Osteocyte (in vitro differentiated cells): Measurements from ENCODE around the gene CCNI. TPM values are rescaled to one million over a fixed set of nuclear protein-coding genes. Genes with fewer than 3 reads are reported as not detected.

Experiments used
- DNase-seq: peaks from one replicate; pipeline ENCODE4 v3.0.0; 2021; ENCODE audit warnings: mixed read lengths; ENCODE audit not compliant: unreplicated experiment; ENCODE audit errors: extremely low spot score
- H3K27ac Mint-ChIP-seq: one replicate; pipeline ENCODE4 v1.8.0; 2021; ENCODE audit warnings: mild to moderate bottlenecking, mixed read lengths; ENCODE audit not compliant: unreplicated experiment
- H3K27me3 Mint-ChIP-seq: one replicate; pipeline ENCODE4 v1.8.0; 2021; ENCODE audit warnings: mixed read lengths; ENCODE audit not compliant: unreplicated experiment
- H3K36me3 Mint-ChIP-seq: one replicate; pipeline ENCODE4 v1.8.0; 2021; ENCODE audit warnings: mixed read lengths; ENCODE audit not compliant: unreplicated experiment
- H3K4me1 Mint-ChIP-seq: one replicate; pipeline ENCODE4 v1.8.0; 2021; ENCODE audit warnings: mixed read lengths; ENCODE audit not compliant: unreplicated experiment
- H3K4me3 Mint-ChIP-seq: one replicate; pipeline ENCODE4 v1.8.0; 2021; ENCODE audit warnings: mild to moderate bottlenecking, moderate library complexity, mixed read lengths; ENCODE audit not compliant: unreplicated experiment
- H3K9me3 Mint-ChIP-seq: one replicate; pipeline ENCODE4 v1.8.0; 2021; ENCODE audit warnings: mixed read lengths; ENCODE audit not compliant: unreplicated experiment
- total RNA-seq: library from RNA; stranded (reverse); gene quantifications from 2 replicates; pipeline ENCODE4 v1.2.1, GENCODE V29; 2021
- TF ChIP-seq, protein P1 (sequence below): fragments of 200-600 bp; sonication (generic); IDR thresholded peaks from 2 replicates; pipeline ENCODE4 v1.5.0; 2021; ENCODE audit warnings: antibody characterized with exemption, mild to moderate bottlenecking, moderate library complexity

CCNI gene
- total RNA-seq, 1 donor from 2014 or later = 329 TPM

- no peak overlapping the region for H3K4me3 Mint-ChIP-seq
- H3K4me1 Mint-ChIP-seq = peaks cover 15% of the 10 kb centered on the region
- H3K9me3 Mint-ChIP-seq = no peaks in the 10 kb centered on the region
- no peaks in the 10 kb centered on the region for H3K27me3 Mint-ChIP-seq
- peaks cover 24% of the 10 kb centered on the region for H3K36me3 Mint-ChIP-seq
- DNase-seq = no peak
- H3K27ac Mint-ChIP-seq = no peak overlapping the region
- TF ChIP-seq, protein P1, sequence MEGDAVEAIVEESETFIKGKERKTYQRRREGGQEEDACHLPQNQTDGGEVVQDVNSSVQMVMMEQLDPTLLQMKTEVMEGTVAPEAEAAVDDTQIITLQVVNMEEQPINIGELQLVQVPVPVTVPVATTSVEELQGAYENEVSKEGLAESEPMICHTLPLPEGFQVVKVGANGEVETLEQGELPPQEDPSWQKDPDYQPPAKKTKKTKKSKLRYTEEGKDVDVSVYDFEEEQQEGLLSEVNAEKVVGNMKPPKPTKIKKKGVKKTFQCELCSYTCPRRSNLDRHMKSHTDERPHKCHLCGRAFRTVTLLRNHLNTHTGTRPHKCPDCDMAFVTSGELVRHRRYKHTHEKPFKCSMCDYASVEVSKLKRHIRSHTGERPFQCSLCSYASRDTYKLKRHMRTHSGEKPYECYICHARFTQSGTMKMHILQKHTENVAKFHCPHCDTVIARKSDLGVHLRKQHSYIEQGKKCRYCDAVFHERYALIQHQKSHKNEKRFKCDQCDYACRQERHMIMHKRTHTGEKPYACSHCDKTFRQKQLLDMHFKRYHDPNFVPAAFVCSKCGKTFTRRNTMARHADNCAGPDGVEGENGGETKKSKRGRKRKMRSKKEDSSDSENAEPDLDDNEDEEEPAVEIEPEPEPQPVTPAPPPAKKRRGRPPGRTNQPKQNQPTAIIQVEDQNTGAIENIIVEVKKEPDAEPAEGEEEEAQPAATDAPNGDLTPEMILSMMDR = no peak
Measured at GRCh38 chr4:77065382-77065781, 10.4 kb downstream of the CCNI start.

GRCh38 chr4:77062856-77063255, 12.9 kb downstream of the CCNI start:
- Mint-ChIP-seq H3K27me3 (no peaks in the 10 kb centered on the region), H3K9me3 (no peaks in the 10 kb centered on the region), H3K4me3 (no peak overlapping the region), H3K4me1 (peaks cover 9% of the 10 kb centered on the region), H3K27ac (no peak overlapping the region), H3K36me3 (peaks cover 28% of the 10 kb centered on the region)
- no peak for DNase-seq
- TF ChIP-seq, protein P1 = no peak

- no peak for DNase-seq
- Mint-ChIP-seq H3K27ac (peak overlapping the region; percentile 66), H3K36me3 (peaks cover 50% of the 10 kb centered on the region), H3K4me1 (peaks cover 34% of the 10 kb centered on the region), H3K27me3 (no peaks in the 10 kb centered on the region), H3K4me3 (no peak overlapping the region), H3K9me3 (no peaks in the 10 kb centered on the region)
- TF ChIP-seq, protein P1 = peak; percentile 45
Measured at GRCh38 chr4:77052352-77052751, 23.4 kb downstream of the CCNI start.

DNA sequence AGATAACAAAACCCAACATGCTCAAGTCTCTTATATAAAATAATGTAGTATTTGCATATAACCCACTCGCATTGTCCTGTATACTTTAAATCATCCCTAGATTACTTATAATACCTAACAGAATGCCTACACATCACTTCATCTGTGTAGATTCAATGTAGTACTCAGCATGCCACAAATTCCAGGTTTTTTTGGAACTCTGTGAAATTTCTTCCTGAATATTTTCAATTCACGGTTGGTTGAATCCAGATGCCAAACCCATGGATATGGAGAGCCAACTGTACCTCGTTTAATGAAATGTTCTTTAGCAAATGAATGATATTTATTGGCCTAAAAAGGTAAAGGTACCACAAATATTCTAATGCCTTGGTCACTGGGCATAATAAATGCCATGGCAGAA, 24.8 kb downstream of the CCNI start:
- H3K27ac Mint-ChIP-seq = peak overlapping the region; percentile 56
- H3K36me3 Mint-ChIP-seq = peaks cover 51% of the 10 kb centered on the region
- H3K9me3 Mint-ChIP-seq = no peaks in the 10 kb centered on the region
- no peak overlapping the region for H3K4me3 Mint-ChIP-seq
- DNase-seq = no peak
- peaks cover 23% of the 10 kb centered on the region for H3K4me1 Mint-ChIP-seq
- TF ChIP-seq, protein P1 = no peak
- no peaks in the 10 kb centered on the region for H3K27me3 Mint-ChIP-seq

- Mint-ChIP-seq H3K4me1 (peaks cover 36% of the 10 kb centered on the region), H3K27me3 (no peaks in the 10 kb centered on the region), H3K36me3 (peaks cover 42% of the 10 kb centered on the region), H3K27ac (peak overlapping the region; percentile 58), H3K4me3 (no peak overlapping the region), H3K9me3 (no peaks in the 10 kb centered on the region)
- TF ChIP-seq, protein P1 = peak; percentile 44
- no peak for DNase-seq
Measured at GRCh38 chr4:77047037-77047436, 28.8 kb downstream of the CCNI start.
